Stimulated activated CD4-positive, alpha-beta T cell treated with anti-CD3 and anti-CD28 coated beads, Interleukin-2, amount 100 ng/mL, for 24 hours (primary cell): ENCODE results near the gene SHISAL2A.
"Not testable (repeated sequence)": the region's sequence is repeated elsewhere in the genome, so short reads cannot be mapped to it uniquely, and the experiment has no call there.

ENCODE experiments used
- DNase-seq, 2 donors: peaks; one replicate each; pipeline ENCODE4 v3.0.0-alpha.2; 2020

SHISAL2A gene

GRCh38 chr1:52691821-52692220, 58.9 kb downstream of the SHISAL2A start:
- DNase-seq: no peak

- no peak for DNase-seq
Observed at GRCh38 chr1:52692697-52693096, 59.7 kb downstream of the SHISAL2A start.

DNA sequence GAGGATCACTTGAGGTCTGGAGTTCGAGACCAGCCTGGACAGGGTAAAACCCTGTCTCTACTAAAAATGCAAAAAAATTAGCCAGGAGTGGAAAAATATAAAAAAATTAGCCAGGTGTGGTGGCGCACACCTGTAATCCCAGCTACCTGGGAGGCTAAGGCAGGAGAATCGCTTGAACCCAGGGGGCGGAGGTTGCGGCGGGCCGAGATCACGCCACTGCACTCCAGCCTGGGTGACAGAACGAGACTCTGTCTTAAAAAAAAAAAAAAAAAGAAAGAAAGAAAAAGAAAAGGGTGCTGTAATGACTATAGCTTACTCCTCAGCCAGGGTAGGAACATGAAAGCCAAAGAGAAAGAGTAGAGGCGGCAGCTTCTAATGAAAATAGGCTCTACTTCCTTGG, 60.4 kb downstream of the SHISAL2A start:
- not testable (repeated sequence) for DNase-seq

DNA sequence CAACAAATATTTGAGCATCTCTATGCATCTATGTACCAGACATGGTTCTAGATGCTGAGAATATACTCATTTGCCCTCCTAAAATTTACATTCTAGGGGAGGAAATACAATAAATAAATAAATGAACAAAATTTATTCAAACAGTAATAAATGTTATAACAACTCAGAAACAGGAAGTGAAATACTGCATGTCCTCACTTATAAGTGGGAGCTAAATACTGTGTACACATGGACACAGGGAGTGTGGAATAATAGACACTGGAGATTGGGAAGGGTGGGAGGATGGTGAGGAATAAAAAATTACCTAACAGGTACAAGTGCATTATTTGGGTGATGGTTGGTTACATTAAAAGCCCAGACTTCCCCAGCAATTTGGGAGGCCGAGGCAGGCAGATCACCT, 60.9 kb downstream of the SHISAL2A start:
- no peak for DNase-seq

GRCh38 chr1:52695627-52696026, 62.7 kb downstream of the SHISAL2A start:
- DNase-seq: no peak

DNA sequence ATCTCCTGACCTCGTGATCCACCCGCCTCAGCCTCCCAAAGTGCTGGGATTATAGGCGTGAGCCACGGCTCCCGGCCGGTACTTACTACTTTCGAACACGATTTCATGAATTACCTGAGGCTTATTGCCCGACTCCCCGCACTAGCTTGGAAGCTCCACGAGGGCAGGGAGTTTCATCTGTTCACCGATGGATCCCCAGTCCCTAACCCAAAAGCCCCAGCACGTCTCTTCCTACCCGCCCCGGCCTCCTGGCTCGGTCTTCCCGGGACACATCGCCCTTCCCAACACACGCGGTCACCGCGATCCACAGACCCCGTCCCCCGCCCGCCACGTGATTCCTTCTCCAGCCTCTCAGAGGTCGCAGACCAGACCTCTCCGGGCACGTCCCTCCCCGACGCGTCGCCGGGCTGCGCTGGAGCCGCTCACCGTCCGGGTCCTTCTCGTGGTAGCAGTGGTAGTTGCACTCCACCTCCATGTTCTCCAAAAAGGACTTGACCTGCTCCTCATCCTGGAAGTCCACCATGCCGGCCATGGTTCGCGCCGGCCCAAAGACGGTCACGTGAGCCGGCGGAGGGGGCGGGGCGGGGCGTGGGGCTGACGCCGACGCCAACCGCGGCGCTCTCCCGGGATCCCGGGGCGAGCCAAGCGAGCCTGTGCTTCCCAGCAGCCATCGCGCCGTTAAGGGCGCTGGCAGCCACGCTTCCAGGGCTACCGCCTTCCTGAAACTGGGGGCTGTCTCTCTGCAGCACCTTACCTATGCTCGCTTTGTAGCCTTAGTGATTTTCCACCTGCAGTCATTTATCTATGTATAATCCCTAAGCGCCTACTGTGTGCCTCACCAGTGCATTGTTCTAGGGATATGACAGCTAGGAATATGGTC, 65.1 kb downstream of the SHISAL2A start, which contains the start of gene COA7:
TSS of gene COA7 (minus strand) at position 553 of the 880 bp plus-strand sequence. CDS start at position 532, 21 bp downstream.
- peak; percentile 76 to 84 for DNase-seq

- peak; percentile 79 to 80 for DNase-seq
Observed at GRCh38 chr1:52702886-52703787, 70.2 kb downstream of the SHISAL2A start.

DNA sequence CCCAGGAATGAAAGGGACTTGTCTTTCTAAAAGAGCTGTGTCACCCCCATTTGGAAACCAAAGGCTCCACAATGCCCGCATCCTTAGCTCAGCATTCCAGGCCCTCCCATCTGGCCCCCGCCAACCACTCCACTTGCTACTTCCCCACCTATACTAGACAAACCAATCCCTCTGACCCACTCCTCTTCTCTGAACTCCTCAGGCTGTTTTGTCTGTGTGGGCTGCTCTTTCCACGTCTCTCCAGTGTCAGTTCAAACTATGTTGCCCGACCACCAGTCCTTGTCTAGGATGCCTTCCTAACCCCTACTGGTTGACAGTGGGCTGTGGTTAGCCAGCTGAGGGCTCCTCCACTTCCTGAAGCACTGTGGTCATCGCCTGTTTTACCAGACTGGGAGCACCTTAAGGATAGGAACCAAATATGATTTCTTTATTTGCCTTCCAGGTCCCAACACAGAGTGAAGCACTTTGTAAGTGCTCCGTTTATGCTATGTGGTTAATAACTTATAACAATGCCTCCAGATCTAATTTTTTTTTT, 73.2 kb downstream of the SHISAL2A start:
- no peak for DNase-seq
